Measurements from ENCODE around the gene FOXC1. TPM values are rescaled to one million over a fixed set of nuclear protein-coding genes. Genes with fewer than 3 reads are reported as not detected.

Gene FOXC1
- total RNA-seq, 2 experiments from 2014 or later, result 0.04 to 0.05 TPM

GRCh38 chr6:1594445-1595200 lies 15.1 kb upstream of the FOXC1 start:
- no peak for DNase-seq
- peaks cover 36% of the 10 kb centered on the region for H3K27me3 Mint-ChIP-seq
- POLR2A ChIA-PET, result no interaction called here
- intact Hi-C loops (cut with DNase I, micrococcal nuclease), result loop anchor here in 1 of 2 experiments (5.0 kb wide), 2 partner anchors 853 to 1158 kb away; partner anchors contain the start of gene MYLK4
- no peak for ATAC-seq
- no peaks in the 10 kb centered on the region for H3K36me3 Mint-ChIP-seq (ENCODE audit: low read depth)
- no peaks in the 10 kb centered on the region for H3K9me3 Mint-ChIP-seq (ENCODE audit: low read depth)
- H3K27ac Mint-ChIP-seq, result no peak overlapping the region
- H3K4me1 Mint-ChIP-seq, result peaks cover 2% of the 10 kb centered on the region
- CTCF ChIA-PET, result interaction anchor here (0.5 to 4.4 kb wide), 11 partner anchors 9 to 1320 kb away, joined by 3 to 31 read pairs (median 7); partner anchors contain the start of gene MYLK4
- H3K4me3 Mint-ChIP-seq, result no peak overlapping the region

DNA sequence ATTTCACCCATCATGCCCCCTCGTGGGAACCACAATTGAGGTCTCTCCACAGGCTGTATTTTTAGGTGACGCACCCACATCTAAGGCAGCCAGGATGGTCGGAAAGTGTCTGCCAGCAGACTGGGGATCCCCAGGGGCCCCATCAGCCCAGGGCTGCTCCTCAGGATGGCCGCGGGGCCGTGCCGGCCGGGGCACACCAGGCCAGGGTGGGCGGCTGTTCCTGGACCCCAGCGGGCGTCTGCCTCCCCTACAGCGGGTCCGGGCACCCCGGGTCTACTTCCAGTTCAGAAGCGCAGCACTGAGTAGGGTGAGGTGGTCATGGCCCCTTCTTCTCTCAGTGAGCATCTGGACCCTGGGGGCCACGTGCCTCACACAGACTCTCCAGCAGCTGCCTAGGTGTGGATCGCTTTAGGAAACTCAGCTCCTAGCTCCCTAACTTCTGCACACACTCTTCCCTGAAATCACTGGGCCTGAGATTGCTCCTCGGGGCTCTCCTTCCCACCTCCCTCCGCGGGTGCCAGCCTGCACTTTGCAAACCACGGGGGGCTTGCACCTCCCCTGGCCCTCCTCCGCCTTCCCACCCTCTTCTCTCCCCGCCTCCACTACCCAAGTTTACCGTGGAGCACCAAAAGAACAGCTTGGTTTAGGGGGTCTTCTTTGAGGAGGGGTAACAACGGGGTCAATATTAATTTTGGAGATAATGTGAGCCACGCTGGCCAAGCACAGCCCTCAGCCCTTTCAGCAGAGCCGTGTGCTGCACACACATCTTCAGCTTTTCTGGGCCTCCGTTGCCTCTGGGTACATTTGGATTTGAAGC lies 14.2 kb upstream of the FOXC1 start:
- ChIA-PET CTCF (interaction anchor here (0.6 to 4.4 kb wide), 20 partner anchors 10 to 1659 kb away, joined by 3 to 31 read pairs (median 6); partner anchors contain the start of gene MYLK4), POLR2A (no interaction called here)
- H3K27me3 Mint-ChIP-seq, result peaks cover 41% of the 10 kb centered on the region
- H3K36me3 Mint-ChIP-seq (ENCODE audit: low read depth), result no peaks in the 10 kb centered on the region
- H3K9me3 Mint-ChIP-seq (ENCODE audit: low read depth), result no peaks in the 10 kb centered on the region
- ATAC-seq (peak; percentile 42), DNase-seq (no peak)
- intact Hi-C loops (cut with DNase I, micrococcal nuclease), result loop anchor here (1.0 to 5.0 kb wide), 7 partner anchors 601 to 1157 kb away; partner anchors contain the start of gene MYLK4 (in 2 of the 2)
- H3K4me3 Mint-ChIP-seq, result no peak overlapping the region
- H3K27ac Mint-ChIP-seq, result no peak overlapping the region
- H3K4me1 Mint-ChIP-seq, result peaks cover 2% of the 10 kb centered on the region

DNA sequence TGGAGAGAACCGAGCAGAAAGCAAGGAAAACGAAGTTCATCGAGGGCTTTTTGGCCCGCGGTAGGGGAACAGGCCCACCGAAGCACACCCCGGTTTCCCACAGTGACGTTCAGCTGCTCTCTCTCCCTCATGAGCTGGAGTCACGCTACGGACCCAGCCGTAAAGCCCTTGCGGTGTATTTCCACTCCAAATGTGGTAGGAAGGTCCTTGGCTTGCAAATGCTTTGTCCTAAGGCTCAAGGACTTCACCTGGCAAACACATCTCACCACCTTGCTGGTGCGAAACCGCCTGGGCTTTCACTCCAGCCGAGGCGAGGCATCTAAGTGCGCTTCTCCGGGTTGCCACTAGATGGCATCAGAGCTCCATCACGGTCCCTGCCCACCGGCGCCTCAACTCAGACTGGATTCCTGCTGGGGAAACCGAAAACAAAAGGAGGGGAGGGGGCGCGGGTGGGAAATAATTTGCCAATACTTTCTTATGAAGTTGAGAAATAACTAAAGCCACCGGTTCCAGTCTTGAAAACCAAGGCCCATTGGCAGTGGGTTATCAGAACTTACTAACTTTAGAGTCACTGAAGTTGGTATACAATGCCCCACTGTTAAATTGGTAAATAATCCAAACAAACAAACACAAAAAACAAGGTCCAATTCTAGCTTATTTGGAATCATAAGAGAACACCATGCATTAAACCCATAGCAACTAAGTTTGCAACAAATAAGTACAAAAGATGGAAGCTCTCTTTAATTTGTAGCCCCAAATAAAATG lies 13.4 kb upstream of the FOXC1 start:
- Mint-ChIP-seq H3K27ac (no peak overlapping the region), H3K36me3 (ENCODE audit: low read depth) (no peaks in the 10 kb centered on the region), H3K9me3 (ENCODE audit: low read depth) (no peaks in the 10 kb centered on the region), H3K4me3 (no peak overlapping the region), H3K27me3 (peaks cover 48% of the 10 kb centered on the region), H3K4me1 (peaks cover 2% of the 10 kb centered on the region)
- ATAC-seq, result peak; percentile 88
- CTCF ChIA-PET, result interaction anchor here (0.6 to 4.4 kb wide), 22 partner anchors 11 to 1658 kb away, joined by 3 to 31 read pairs (median 6); partner anchors contain the start of gene MYLK4
- intact Hi-C loops (cut with DNase I, micrococcal nuclease), result loop anchor here (1.0 to 5.0 kb wide), 7 partner anchors 601 to 1156 kb away; partner anchors contain the start of gene MYLK4 (in 2 of the 2)
- peak; percentile 78 for DNase-seq
- POLR2A ChIA-PET, result no interaction called here

GRCh38 chr6:1597121-1597744 lies 12.5 kb upstream of the FOXC1 start:
- intact Hi-C loops (cut with DNase I, micrococcal nuclease), result loop anchor here (2.0 to 5.0 kb wide), 5 partner anchors 600 to 1155 kb away; partner anchors contain the start of gene MYLK4 (in 1 of the 2)
- Mint-ChIP-seq H3K27ac (no peak overlapping the region), H3K4me1 (peaks cover 2% of the 10 kb centered on the region), H3K36me3 (ENCODE audit: low read depth) (no peaks in the 10 kb centered on the region), H3K4me3 (no peak overlapping the region), H3K27me3 (peaks cover 54% of the 10 kb centered on the region), H3K9me3 (ENCODE audit: low read depth) (no peaks in the 10 kb centered on the region)
- ChIA-PET POLR2A (no interaction called here), CTCF (interaction anchor here (0.6 to 4.4 kb wide), 15 partner anchors 10 to 1153 kb away, joined by 3 to 31 read pairs (median 5); partner anchors contain the start of gene MYLK4)
- no peak for ATAC-seq
- no peak for DNase-seq

DNA sequence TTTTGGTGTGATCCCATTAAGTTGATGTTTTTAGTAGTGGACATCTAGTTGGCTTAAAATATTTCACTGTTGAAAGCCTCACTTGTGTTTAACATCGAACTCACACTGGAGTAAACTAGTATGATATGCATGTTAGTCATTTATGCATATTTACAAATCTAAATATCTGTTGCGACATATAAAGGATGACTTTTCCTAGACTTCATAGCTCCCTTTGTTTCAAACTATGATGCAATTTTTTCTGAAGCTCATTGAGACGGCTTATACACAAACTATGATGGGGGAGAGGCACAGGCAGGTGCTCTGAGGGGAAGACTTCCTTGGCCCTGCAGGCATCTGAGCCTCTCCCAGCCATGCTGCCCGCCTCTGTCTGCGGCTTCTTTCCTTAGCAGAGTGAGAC lies 11.8 kb upstream of the FOXC1 start:
- POLR2A ChIA-PET, result no interaction called here
- no peaks in the 10 kb centered on the region for H3K9me3 Mint-ChIP-seq (ENCODE audit: low read depth)
- H3K4me1 Mint-ChIP-seq, result peaks cover 2% of the 10 kb centered on the region
- H3K4me3 Mint-ChIP-seq, result no peak overlapping the region
- ATAC-seq, result no peak
- CTCF ChIA-PET, result interaction anchor here (0.7 to 4.4 kb wide), 10 partner anchors 9 to 1152 kb away, joined by 3 to 31 read pairs (median 4); partner anchors contain the start of gene MYLK4
- H3K36me3 Mint-ChIP-seq (ENCODE audit: low read depth), result no peaks in the 10 kb centered on the region
- H3K27me3 Mint-ChIP-seq, result peaks cover 59% of the 10 kb centered on the region
- no peak overlapping the region for H3K27ac Mint-ChIP-seq
- no peak for DNase-seq
- intact Hi-C loops (cut with DNase I, micrococcal nuclease), result loop anchor here (2.0 to 5.0 kb wide), 5 partner anchors 599 to 1154 kb away; partner anchors contain the start of gene MYLK4 (in 1 of the 2)

DNA sequence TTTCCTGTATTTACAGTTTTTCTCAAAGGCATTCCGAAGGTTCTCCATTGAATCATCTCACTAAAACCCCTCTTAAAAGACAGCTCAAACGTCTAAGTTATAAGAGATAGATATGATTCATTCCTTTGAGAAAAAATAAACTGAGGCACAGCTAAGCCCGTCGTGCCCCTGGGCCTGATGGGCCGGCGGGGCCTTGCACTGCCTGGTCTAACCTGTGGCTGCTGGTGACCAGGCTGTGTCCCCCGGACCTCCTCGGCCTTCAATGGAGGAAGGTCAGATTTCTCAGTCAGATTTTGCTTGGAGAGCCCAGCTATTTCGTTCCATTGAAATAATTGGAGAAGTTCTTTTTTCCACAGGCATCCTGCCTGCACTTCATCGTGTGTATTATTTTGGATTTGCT lies 11.3 kb upstream of the FOXC1 start:
- Mint-ChIP-seq H3K27me3 (peaks cover 62% of the 10 kb centered on the region), H3K27ac (no peak overlapping the region), H3K36me3 (ENCODE audit: low read depth) (no peaks in the 10 kb centered on the region), H3K4me1 (peaks cover 2% of the 10 kb centered on the region), H3K4me3 (no peak overlapping the region), H3K9me3 (ENCODE audit: low read depth) (no peaks in the 10 kb centered on the region)
- ChIA-PET POLR2A (no interaction called here), CTCF (interaction anchor here (0.7 to 4.4 kb wide), 11 partner anchors 8 to 1152 kb away, joined by 3 to 31 read pairs (median 3); partner anchors contain the start of gene MYLK4)
- no peak for DNase-seq
- no peak for ATAC-seq
- intact Hi-C loops (cut with DNase I, micrococcal nuclease), result loop anchor here in 1 of 2 experiments (5.0 kb wide), 2 partner anchors 849 to 1154 kb away; partner anchors contain the start of gene MYLK4

GRCh38 chr6:1598886-1599285 lies 10.8 kb upstream of the FOXC1 start:
- H3K9me3 Mint-ChIP-seq (ENCODE audit: low read depth), result no peaks in the 10 kb centered on the region
- H3K36me3 Mint-ChIP-seq (ENCODE audit: low read depth), result no peaks in the 10 kb centered on the region
- ChIA-PET POLR2A (no interaction called here), CTCF (interaction anchor here (1.0 to 4.4 kb wide), 5 partner anchors 14 to 1152 kb away, joined by 3 to 31 read pairs (median 3); partner anchors contain the start of gene MYLK4)
- no peak for DNase-seq
- H3K4me1 Mint-ChIP-seq, result peaks cover 2% of the 10 kb centered on the region
- no peak overlapping the region for H3K4me3 Mint-ChIP-seq
- H3K27me3 Mint-ChIP-seq, result peaks cover 64% of the 10 kb centered on the region
- intact Hi-C loops (cut with DNase I, micrococcal nuclease), result loop anchor here in 1 of 2 experiments (5.0 kb wide), 2 partner anchors 848 to 1153 kb away; partner anchors contain the start of gene MYLK4
- ATAC-seq, result no peak
- H3K27ac Mint-ChIP-seq, result no peak overlapping the region

- POLR2A ChIA-PET, result no interaction called here
- peaks cover 2% of the 10 kb centered on the region for H3K4me1 Mint-ChIP-seq
- H3K27me3 Mint-ChIP-seq, result peaks cover 64% of the 10 kb centered on the region
- no peak overlapping the region for H3K27ac Mint-ChIP-seq
- CTCF ChIA-PET, result interaction anchor here (1.1 to 1.2 kb wide), 2 partner anchors 13 to 1151 kb away, joined by 3 read pairs; partner anchors contain the start of gene MYLK4
- ATAC-seq (no peak), DNase-seq (no peak)
- H3K9me3 Mint-ChIP-seq (ENCODE audit: low read depth), result no peaks in the 10 kb centered on the region
- H3K4me3 Mint-ChIP-seq, result no peak overlapping the region
- intact Hi-C loops (cut with DNase I, micrococcal nuclease), result loop anchor here in 1 of 2 experiments (5.0 kb wide), 2 partner anchors 848 to 1153 kb away; partner anchors contain the start of gene MYLK4
- no peaks in the 10 kb centered on the region for H3K36me3 Mint-ChIP-seq (ENCODE audit: low read depth)
Measured at GRCh38 chr6:1599469-1599868, 10.2 kb upstream of the FOXC1 start.

GRCh38 chr6:1600063-1600763 lies 9.5 kb upstream of the FOXC1 start:
- Mint-ChIP-seq H3K27me3 (peaks cover 60% of the 10 kb centered on the region), H3K36me3 (ENCODE audit: low read depth) (no peaks in the 10 kb centered on the region), H3K4me3 (no peak overlapping the region), H3K4me1 (peaks cover 2% of the 10 kb centered on the region), H3K27ac (no peak overlapping the region), H3K9me3 (ENCODE audit: low read depth) (no peaks in the 10 kb centered on the region)
- ChIA-PET POLR2A (no interaction called here), CTCF (interaction anchor here (0.7 to 1.2 kb wide), 4 partner anchors 11 to 609 kb away, joined by 3 read pairs; no protein-coding TSS in a partner anchor)
- ATAC-seq (no peak), DNase-seq (no peak)
- intact Hi-C loops (cut with DNase I, micrococcal nuclease), result no loop called here
